Erythroblast (primary cell): ENCODE results near the gene STK39.

Experiments used
- GATA1 ChIP-seq: IDR thresholded peaks from 2 replicates; pipeline ENCODE4 v1.6.1; 2011; ENCODE audit warnings: low read depth, mild to moderate bottlenecking, control low read depth, low read length, moderate library complexity
- POLR2A ChIP-seq: IDR thresholded peaks from 2 replicates; pipeline ENCODE4 v1.6.1; 2011; ENCODE audit warnings: mild to moderate bottlenecking, low read length

DNA sequence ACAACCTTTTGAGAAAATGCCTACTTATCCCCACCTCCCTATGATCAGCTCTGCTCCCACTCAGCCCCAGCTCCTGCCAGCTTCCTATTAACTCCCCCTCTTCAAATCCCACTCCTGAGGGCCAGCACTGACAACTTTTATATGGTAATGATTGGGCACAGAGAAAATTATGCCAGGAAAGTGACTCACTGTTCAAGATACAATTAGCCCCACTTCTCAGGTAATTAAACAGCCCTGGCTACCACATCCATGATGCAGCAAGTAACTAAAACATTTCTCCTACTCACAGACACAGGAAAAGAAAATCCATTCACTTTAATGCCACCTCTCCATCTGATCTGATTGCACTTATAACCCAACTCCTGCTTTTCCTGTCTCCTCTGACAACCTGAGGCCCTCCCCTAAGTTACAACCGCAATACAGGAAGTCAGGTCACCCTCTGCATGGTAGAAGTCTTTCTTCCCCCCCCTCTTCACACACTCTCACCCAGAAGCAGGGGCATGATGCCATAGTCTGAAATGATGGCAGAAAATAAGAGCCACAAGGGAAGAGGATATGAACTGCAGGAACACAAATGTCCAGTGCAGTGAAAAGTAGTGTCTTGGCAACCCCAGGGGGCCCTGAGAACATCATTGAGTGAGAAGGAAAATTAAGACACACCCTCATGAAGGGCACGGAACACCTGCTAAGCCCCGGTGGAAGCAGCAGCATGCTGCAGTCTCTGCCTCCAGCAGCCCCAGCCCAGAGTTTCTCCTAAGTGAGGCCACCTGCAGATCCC is 54.4 kb downstream of the STK39 start:
- no peak for TF ChIP-seq POLR2A
- no peak for TF ChIP-seq GATA1
